GM12878 (cell line): ENCODE results near the gene MPDZ. TPM values are rescaled to one million over a fixed set of nuclear protein-coding genes. Genes with fewer than 3 reads are reported as not detected.

Source experiments
- ATAC-seq: fragments of 200-7000 bp; cut with Tn5 transposase; 3 replicates; pipeline ENCODE4 v1.9.1; 2020; ENCODE audit warnings: mild to moderate bottlenecking, moderate library complexity
- BruUV-seq: library from RNA; stranded (reverse); fragments of 400-500 nt; replicated peaks from 2 replicates; lab custom pipeline; 2021; lab: Mats Ljungman, UMichigan
- CTCF ChIA-PET: fragments of 300-600 bp; sonication (Branson Sonifier 250); formaldehyde crosslinking; extraction: SDS; loops from one replicate; lab custom pipeline; 2021; ENCODE audit warnings: inconsistent platforms; lab: Yijun Ruan, JAX
- POLR2A ChIA-PET: fragments of 350-600 bp; formaldehyde crosslinking; extraction: SDS; loops from one replicate; lab custom pipeline; 2021; ENCODE audit warnings: inconsistent platforms; lab: Charles Lee
- RAD21 ChIA-PET: fragments of 300-600 bp; sonication (Branson Sonifier 250); formaldehyde crosslinking; loops from one replicate; lab custom pipeline; 2023; ENCODE audit warnings: antibody characterized with exemption; ENCODE audit not compliant: unreplicated experiment; lab: Charles Lee
- SMC1A ChIA-PET: fragments of 300-600 bp; sonication (Branson Sonifier 250); formaldehyde crosslinking; loops from one replicate; lab custom pipeline; 2023; ENCODE audit not compliant: unreplicated experiment, uncharacterized antibody; lab: Charles Lee
- DNase-seq: peaks from one replicate; pipeline ENCODE4 v3.0.0-alpha.2; 2011; ENCODE audit warnings: low read depth, low spot score
- FAIRE-seq: peaks from 3 replicates; lab custom pipeline; 2011; peaks lifted over from hg19 to GRCh38; lab: Jason Lieb, UNC
- H2AFZ ChIP-seq: 2 replicates; pipeline ENCODE4 v1.6.0; 2011; ENCODE audit warnings: low read depth, low read length, control low read depth; ENCODE audit not compliant: control insufficient read depth
- H3K27ac ChIP-seq: 2 replicates; pipeline ENCODE4 v1.5.1; 2011; ENCODE audit warnings: control low read depth; ENCODE audit not compliant: control insufficient read depth, insufficient read depth
- H3K27me3 ChIP-seq, 2 experiments: replicated peaks in 1 of 2; 2 replicates each; pipeline versions ENCODE4 v1.6.0 to v1.6.1; 2011; ENCODE audit warnings: low read length in 1 of 2; ENCODE audit not compliant: control insufficient read depth in 2 of 2, insufficient read depth in 2 of 2
- H3K36me3 ChIP-seq, 2 experiments: 2 replicates each; pipeline ENCODE4 v1.5.1; 2011; ENCODE audit warnings: low read length in 1 of 2; ENCODE audit not compliant: control insufficient read depth in 2 of 2, insufficient read depth in 2 of 2
- H3K4me1 ChIP-seq: 2 replicates; pipeline ENCODE4 v1.6.1; 2011; ENCODE audit warnings: mild to moderate bottlenecking, low read length, moderate library complexity, mixed read lengths; ENCODE audit not compliant: control insufficient read depth, insufficient read depth
- H3K4me2 ChIP-seq: 2 replicates; pipeline ENCODE4 v1.6.0; 2011; ENCODE audit warnings: control low read depth; ENCODE audit not compliant: control insufficient read depth, insufficient read depth
- H3K4me3 ChIP-seq: fragments of 200-600 bp; sonication (generic); 2 replicates; pipeline ENCODE4 v1.5.1; 2016
- H3K79me2 ChIP-seq: 2 replicates; pipeline ENCODE4 v1.6.0; 2011; ENCODE audit warnings: low read length; ENCODE audit not compliant: control insufficient read depth, insufficient read depth
- H3K9ac ChIP-seq: 2 replicates; pipeline ENCODE4 v1.8.0; 2011; ENCODE audit warnings: low read length, control low read depth, mixed read lengths; ENCODE audit not compliant: control insufficient read depth, insufficient read depth
- H3K9me3 ChIP-seq: replicated peaks from 3 replicates; pipeline ENCODE4 v1.5.1; 2011; ENCODE audit warnings: mild to moderate bottlenecking, low read length; ENCODE audit not compliant: control insufficient read depth, insufficient read depth
- H4K20me1 ChIP-seq: 2 replicates; pipeline ENCODE4 v1.6.0; 2011; ENCODE audit not compliant: control insufficient read depth, insufficient read depth
- ATF7 ChIP-seq: fragments of 450-650 bp; IDR thresholded peaks from 2 replicates; pipeline ENCODE4 v1.6.1; 2016; ENCODE audit warnings: low read depth, mild to moderate bottlenecking
- BACH1 ChIP-seq: fragments of 450-650 bp; IDR thresholded peaks from 2 replicates; pipeline ENCODE4 v1.6.1; 2017; ENCODE audit warnings: mild to moderate bottlenecking, borderline replicate concordance
- CUX1 ChIP-seq: IDR thresholded peaks from 2 replicates; pipeline ENCODE4 v1.6.1; 2012; ENCODE audit warnings: improper control_type of control experiment, low read depth, low read length; ENCODE audit not compliant: insufficient replicate concordance
- FOS ChIP-seq: IDR thresholded peaks from 3 replicates; pipeline ENCODE4 v1.6.1; 2011; ENCODE audit warnings: borderline replicate concordance; ENCODE audit not compliant: insufficient read length; ENCODE audit errors: extremely low read depth
- GABPA ChIP-seq: IDR thresholded peaks from 2 replicates; pipeline ENCODE4 v1.6.1; 2014; ENCODE audit warnings: antibody characterized with exemption, low read depth, mild to moderate bottlenecking, inconsistent platforms
- IKZF1 ChIP-seq: fragments of 450-650 bp; conservative IDR thresholded peaks from 2 replicates; pipeline ENCODE4 v1.6.1; 2017; ENCODE audit warnings: antibody characterized with exemption, mild to moderate bottlenecking
- RAD21 ChIP-seq: IDR thresholded peaks from 2 replicates; pipeline ENCODE4 v1.6.1; 2011; ENCODE audit warnings: mild to moderate bottlenecking, low read depth, low read length, moderate library complexity; ENCODE audit not compliant: insufficient read depth
- RB1 ChIP-seq: fragments of 450-650 bp; formaldehyde crosslinking; IDR thresholded peaks from 2 replicates; pipeline ENCODE4 v1.6.1; 2017; ENCODE audit warnings: mild to moderate bottlenecking, borderline replicate concordance
- RELB ChIP-seq: fragments of 450-650 bp; IDR thresholded peaks from 2 replicates; pipeline ENCODE4 v1.6.1; 2017; ENCODE audit warnings: low read depth, mild to moderate bottlenecking, moderate library complexity
- SRF ChIP-seq, 2 experiments: IDR thresholded peaks; 2 replicates each; pipeline ENCODE4 v1.6.1; 2011; ENCODE audit warnings: low read depth in 2 of 2, low read length in 2 of 2, mild to moderate bottlenecking in 1 of 2, moderate library complexity in 1 of 2
- SUZ12 ChIP-seq: fragments of 200-600 bp; sonication (generic); IDR thresholded peaks from one replicate; pipeline ENCODE4 v1.6.1; 2018; ENCODE audit warnings: antibody characterized with exemption, mild to moderate bottlenecking; ENCODE audit not compliant: unreplicated experiment
- TARDBP ChIP-seq: IDR thresholded peaks from 2 replicates; pipeline ENCODE4 v1.6.1; 2016; ENCODE audit warnings: borderline replicate concordance
- WGBS: methylation state at CpG from one replicate; pipeline ENCODE4 v1.1.6; 2016; ENCODE audit warnings: low lambda C conversion rate; ENCODE audit not compliant: insufficient replicate concordance, insufficient coverage; ENCODE audit errors: missing lambda C conversion rate; 5-methylcytosine and 5-hydroxymethylcytosine counted together
- in situ Hi-C: fragments of 300-500 bp; cut with MboI; formaldehyde crosslinking; loops from 9 replicates; pipeline ENCODE4 v1.14.3; 2018; ENCODE audit warnings: mixed read lengths
- intact Hi-C: fragments of 100-400 bp; cut with micrococcal nuclease; formaldehyde crosslinking; loops from one replicate; pipeline ENCODE4 v1.14.2; 2022; ENCODE audit not compliant: unreplicated experiment
- polyA plus RNA-seq, 11 experiments: library from polyadenylated mRNA; depleted of rRNA in 4 of 11; unstranded in 6 of 11; stranded (reverse) in 5 of 11; fragments of >200 nt; fragmentation: Nextera tagmentation in 4 of 11; fragmentation: Illumina TruSeq in 1 of 11; extraction: Ambion mirVana in 4 of 11; extraction: Trizol in 1 of 11; gene quantifications; 1 replicate in 1 of 11; 2 replicates in 10 of 11; pipeline versions ENCODE4 v1.2.1 to v1.2.3, GENCODE V29; 2011 to 2016; ENCODE audit warnings: inconsistent platforms in 2 of 11, missing spikeins in 2 of 11, low read depth in 1 of 11
- total RNA-seq, 4 experiments: library from RNA; depleted of rRNA in 3 of 4; stranded (reverse); fragments of >200 nt in 3 of 4; fragmentation: Illumina TruSeq in 1 of 4; extraction: Trizol in 1 of 4; gene quantifications; 2 replicates each; pipeline versions ENCODE4 v1.2.1 to v1.2.3, GENCODE V29; 2013 to 2021

Gene MPDZ
- total and polyA plus RNA-seq, 10 of the 15 experiments (the other 5 are each of a cell fraction or from before 2014, with no cell fraction given) = 0.36 TPM; not detected in 9

GRCh38 chr9:13252852-13253251 is 26.6 kb downstream of the MPDZ start:
- Histone ChIP-seq H3K36me3 (no peaks in the 10 kb centered on the region), H3K27me3 (no peaks in the 10 kb centered on the region), H3K9me3 (no peaks in the 10 kb centered on the region), H2AFZ (no peak overlapping the region), H3K4me2 (no peak overlapping the region), H3K4me1 (no peaks in the 10 kb centered on the region), H4K20me1 (no peaks in the 10 kb centered on the region), H3K4me3 (no peak overlapping the region), H3K9ac (no peak overlapping the region)
- no peak for DNase-seq
- intact Hi-C loops (no loop called here), in situ Hi-C loops (no loop called here)
- BruUV-seq = no TSS peak
- ChIA-PET SMC1A (no interaction called here), POLR2A (no interaction called here), RAD21 (no interaction called here), CTCF (no interaction called here)
- 5% methylated on average over 4 of the region's 4 CpGs for WGBS
- no peak for FAIRE-seq
- TF ChIP-seq ATF7 (no peak), BACH1 (no peak), TARDBP (no peak), IKZF1 (no peak)
- TF ChIP-seq, all 136 proteins: peak for 0
- no peak for ATAC-seq
- H3K27ac ChIP-seq = no peak overlapping the region
- H3K79me2 ChIP-seq = no peaks in the 10 kb centered on the region

- no TSS peak for BruUV-seq
- no peak overlapping the region for H3K4me3 ChIP-seq
- no peak overlapping the region for H3K27ac ChIP-seq
- ChIA-PET POLR2A (no interaction called here), RAD21 (no interaction called here), SMC1A (no interaction called here), CTCF (no interaction called here)
- no peaks in the 10 kb centered on the region for H3K9me3 ChIP-seq
- H3K79me2 ChIP-seq = no peaks in the 10 kb centered on the region
- no peaks in the 10 kb centered on the region for H4K20me1 ChIP-seq
- no peaks in the 10 kb centered on the region for H3K4me1 ChIP-seq
- WGBS = 17% methylated on average over 3 of the region's 3 CpGs
- no peak for FAIRE-seq
- in situ Hi-C loops = no loop called here
- no peak for ATAC-seq
- DNase-seq = no peak
- no peak overlapping the region for H3K9ac ChIP-seq
- no peak overlapping the region for H2AFZ ChIP-seq
- H3K4me2 ChIP-seq = no peak overlapping the region
- no peaks in the 10 kb centered on the region for H3K36me3 ChIP-seq
- H3K27me3 ChIP-seq = no peaks in the 10 kb centered on the region
- intact Hi-C loops = no loop called here
- TF ChIP-seq GABPA (no peak), RELB (no peak), RAD21 (no peak), CUX1 (no peak), RB1 (no peak), FOS (no peak), SUZ12 (no peak), SRF (IDR thresholded peaks at IDR 0.05; ENCODE audit: low read depth in 2 of 2, low read length in 2 of 2) (no peak)
These were observed 35.3 kb downstream of the MPDZ start for GRCh38 chr9:13244181-13244580.
